HFFc6 (cell line): ENCODE data around the gene NCKAP5. TPM values are rescaled to one million over a fixed set of nuclear protein-coding genes. Genes with fewer than 3 reads are reported as not detected.

Source experiments
- DNase-seq: peaks from one replicate; pipeline ENCODE4 v3.0.0-alpha.2; 2018
- H3K27ac Mint-ChIP-seq: 2 replicates; pipeline ENCODE4 v1.8.0; 2020; ENCODE audit warnings: mild to moderate bottlenecking, mixed read lengths
- H3K27me3 Mint-ChIP-seq: 2 replicates; pipeline ENCODE4 v1.8.0; 2021; ENCODE audit warnings: mild to moderate bottlenecking, moderate library complexity, mixed read lengths; ENCODE audit not compliant: insufficient read depth
- H3K36me3 Mint-ChIP-seq: 2 replicates; pipeline ENCODE4 v1.8.0; 2021; ENCODE audit warnings: low read depth, mixed read lengths
- H3K4me1 Mint-ChIP-seq: 2 replicates; pipeline ENCODE4 v1.8.0; 2020; ENCODE audit warnings: low read depth, mixed read lengths
- H3K4me3 Mint-ChIP-seq: 2 replicates; pipeline ENCODE4 v1.8.0; 2020; ENCODE audit warnings: mild to moderate bottlenecking, moderate library complexity, mixed read lengths
- H3K9me3 Mint-ChIP-seq: 2 replicates; pipeline ENCODE4 v1.8.0; 2020; ENCODE audit warnings: mild to moderate bottlenecking, mixed read lengths
- CTCF ChIP-seq: fragments of 200-600 bp; sonication (generic); IDR thresholded peaks from 2 replicates; pipeline ENCODE4 v1.5.0; 2021; ENCODE audit warnings: antibody characterized with exemption, mild to moderate bottlenecking
- total RNA-seq, 6 experiments: library from RNA; stranded (reverse); fragmentation: NEBNext Ultra II Directional; extraction: Animal tissue kit (Norgen Biotek cat#: 25700); gene quantifications; 2 replicates in 1 of 6; 3 replicates in 5 of 6; pipeline ENCODE4 v1.2.3, GENCODE V29; 2021

NCKAP5 gene
- total RNA-seq, 6 experiments from 2014 or later, result 0.31 to 4.0 (median 3.1) TPM

GRCh38 chr2:132999421-132999820 is 568.8 kb downstream of the NCKAP5 start:
- H3K9me3 Mint-ChIP-seq, result peaks cover 19% of the 10 kb centered on the region
- H3K4me3 Mint-ChIP-seq, result no peak overlapping the region
- peaks cover 22% of the 10 kb centered on the region; the same call in 1 of the 2 replicates for H3K4me1 Mint-ChIP-seq
- peaks cover 2% of the 10 kb centered on the region; the same call in 1 of the 2 replicates for H3K27me3 Mint-ChIP-seq
- no peak for DNase-seq
- no peak for TF ChIP-seq CTCF
- H3K27ac Mint-ChIP-seq, result no peak overlapping the region
- H3K36me3 Mint-ChIP-seq, result peaks cover 12% of the 10 kb centered on the region; the same call in 1 of the 2 replicates

- H3K9me3 Mint-ChIP-seq, result peaks cover 7% of the 10 kb centered on the region
- H3K4me1 Mint-ChIP-seq, result peaks cover 22% of the 10 kb centered on the region; the same call in 1 of the 2 replicates
- H3K27ac Mint-ChIP-seq, result no peak overlapping the region
- H3K4me3 Mint-ChIP-seq, result no peak overlapping the region
- no peak for DNase-seq
- no peaks in the 10 kb centered on the region; the same call in 1 of the 2 replicates for H3K27me3 Mint-ChIP-seq
- no peak for TF ChIP-seq CTCF
- H3K36me3 Mint-ChIP-seq, result no peaks in the 10 kb centered on the region; the same call in 1 of the 2 replicates
Observed at GRCh38 chr2:132998221-132998620, 570.0 kb downstream of the NCKAP5 start.

- H3K27ac Mint-ChIP-seq, result no peak overlapping the region
- H3K36me3 Mint-ChIP-seq, result no peaks in the 10 kb centered on the region
- no peak for TF ChIP-seq CTCF
- H3K27me3 Mint-ChIP-seq, result no peaks in the 10 kb centered on the region; the same call in 1 of the 2 replicates
- no peaks in the 10 kb centered on the region; the same call in 1 of the 2 replicates for H3K9me3 Mint-ChIP-seq
- DNase-seq, result no peak
- peaks cover 9% of the 10 kb centered on the region; the same call in 1 of the 2 replicates for H3K4me1 Mint-ChIP-seq
- peak overlapping the region; percentile 28; the same call in 1 of the 2 replicates for H3K4me3 Mint-ChIP-seq
Observed at GRCh38 chr2:132991471-132992045, 576.7 kb downstream of the NCKAP5 start.

- TF ChIP-seq CTCF, result no peak
- peaks cover 7% of the 10 kb centered on the region; the same call in 1 of the 2 replicates for H3K4me1 Mint-ChIP-seq
- no peaks in the 10 kb centered on the region for H3K36me3 Mint-ChIP-seq
- no peaks in the 10 kb centered on the region; the same call in 1 of the 2 replicates for H3K9me3 Mint-ChIP-seq
- no peak overlapping the region for H3K27ac Mint-ChIP-seq
- H3K4me3 Mint-ChIP-seq, result no peak overlapping the region
- no peak for DNase-seq
- H3K27me3 Mint-ChIP-seq, result no peaks in the 10 kb centered on the region; the same call in 1 of the 2 replicates
Observed at GRCh38 chr2:132984731-132985130, 583.5 kb downstream of the NCKAP5 start.

GRCh38 chr2:132980304-132980703 is 588.0 kb downstream of the NCKAP5 start:
- Mint-ChIP-seq H3K27me3 (no peaks in the 10 kb centered on the region; the same call in 1 of the 2 replicates), H3K36me3 (no peaks in the 10 kb centered on the region), H3K4me1 (peaks cover 18% of the 10 kb centered on the region; the same call in 1 of the 2 replicates), H3K4me3 (no peak overlapping the region), H3K9me3 (no peaks in the 10 kb centered on the region; the same call in 1 of the 2 replicates), H3K27ac (no peak overlapping the region)
- no peak for TF ChIP-seq CTCF
- no peak for DNase-seq
